K562 (cell line): Measurements from ENCODE around the gene PRR29. TPM values are rescaled to one million over a fixed set of nuclear protein-coding genes. Genes with fewer than 3 reads are reported as not detected.

Experiments used
- ARID3A ChIP-seq: IDR thresholded peaks from 2 replicates; pipeline ENCODE4 v1.6.1; 2012; ENCODE audit warnings: low read depth, low read length, improper control_type of control experiment, borderline replicate concordance
- BRD9 ChIP-seq: fragments of 450-650 bp; IDR thresholded peaks from 2 replicates; pipeline ENCODE4 v1.6.1; 2018; ENCODE audit warnings: low read depth; ENCODE audit not compliant: partially characterized antibody
- BRF2 ChIP-seq: IDR thresholded peaks from 3 replicates; pipeline ENCODE4 v1.6.1; 2011; ENCODE audit warnings: borderline replicate concordance, mild to moderate bottlenecking; ENCODE audit not compliant: insufficient read length, insufficient read depth
- EHMT2 ChIP-seq: fragments of 450-650 bp; IDR thresholded peaks from 2 replicates; pipeline ENCODE4 v1.6.1; 2018; ENCODE audit warnings: antibody characterized with exemption
- EWSR1 ChIP-seq: fragments of 450-650 bp; IDR thresholded peaks from 2 replicates; pipeline ENCODE4 v1.6.1; 2018; ENCODE audit warnings: borderline replicate concordance, mild to moderate bottlenecking, low read depth, moderate library complexity; ENCODE audit not compliant: partially characterized antibody
- HNRNPH1 ChIP-seq: fragments of 200-400 bp; formaldehyde crosslinking; optimal IDR thresholded peaks from 2 replicates; pipeline ENCODE3; 2017; ENCODE audit warnings: low read depth, mild to moderate bottlenecking, low read length, moderate library complexity
- IRF9 ChIP-seq: fragments of 450-650 bp; IDR thresholded peaks from 2 replicates; pipeline ENCODE4 v1.6.1; 2016; ENCODE audit warnings: missing biosample characterization, missing genetic modification characterization
- KLF1 ChIP-seq: fragments of 450-650 bp; IDR thresholded peaks from 2 replicates; pipeline ENCODE4 v1.6.1; 2016; ENCODE audit warnings: missing genetic modification characterization, missing compliant biosample characterization
- MLX ChIP-seq, 2 experiments: fragments of 450-650 bp in 1 of 2; sonication (generic) in 1 of 2; formaldehyde crosslinking; conservative IDR thresholded peaks; 2 replicates each; pipeline versions ENCODE4 v1.4.0 to v1.8.1; 2020 to 2022; ENCODE audit warnings: mild to moderate bottlenecking in 1 of 2, missing genetic modification reagents in 1 of 2
- MYC ChIP-seq, 2 experiments: fragments of 250-450 bp in 1 of 2; sonication (Bioruptor Pico) in 1 of 2; IDR thresholded peaks; 2 replicates each; pipeline versions ENCODE4 v1.5.1 to v1.6.1; 2012 to 2021; ENCODE audit warnings: low read depth in 2 of 2, borderline replicate concordance in 1 of 2, improper control_type of control experiment in 1 of 2, low read length in 1 of 2, mild to moderate bottlenecking in 1 of 2, moderate library complexity in 1 of 2
- NR2F6 ChIP-seq: fragments of 450-650 bp; formaldehyde crosslinking; IDR thresholded peaks from 2 replicates; pipeline ENCODE4 v1.4.0; 2020; ENCODE audit warnings: mild to moderate bottlenecking
- NRF1 ChIP-seq, 2 experiments: fragments of 450-650 bp; IDR thresholded peaks in 1 of 2; conservative IDR thresholded peaks in 1 of 2; 2 replicates each; pipeline ENCODE4 v1.6.1; 2014; ENCODE audit warnings: mild to moderate bottlenecking in 2 of 2
- TEAD1 ChIP-seq, 2 experiments: fragments of 450-650 bp in 1 of 2; sonication (generic) in 1 of 2; formaldehyde crosslinking; IDR thresholded peaks; 2 replicates each; pipeline versions ENCODE4 v1.4.0 to v1.8.0; 2020 to 2022; ENCODE audit warnings: mild to moderate bottlenecking in 2 of 2, missing genetic modification reagents in 1 of 2
- ZBTB11 ChIP-seq, 3 experiments: fragments of 200-800 bp in 1 of 3; fragments of 250-450 bp in 1 of 3; fragments of 450-650 bp in 1 of 3; sonication (Bioruptor Pico) in 1 of 3; sonication (Bioruptor generic) in 1 of 3; formaldehyde crosslinking in 1 of 3; IDR thresholded peaks; 2 replicates each; pipeline versions ENCODE4 v1.6.1 to v1.8.0; 2016 to 2022; ENCODE audit warnings: mild to moderate bottlenecking in 2 of 3, missing genetic modification characterization in 2 of 3, missing compliant biosample characterization in 1 of 3, moderate library complexity in 1 of 3
- ZBTB26 ChIP-seq: fragments of 450-650 bp; formaldehyde crosslinking; IDR thresholded peaks from 2 replicates; pipeline ENCODE4 v1.4.0; 2022; ENCODE audit warnings: missing genetic modification characterization
- polyA plus RNA-seq, 8 experiments: library from polyadenylated mRNA; depleted of rRNA in 4 of 8; stranded (reverse) in 5 of 8; unstranded in 3 of 8; fragments of >200 nt; fragmentation: Nextera tagmentation in 2 of 8; fragmentation: Illumina TruSeq in 1 of 8; extraction: Ambion mirVana in 2 of 8; extraction: Trizol in 1 of 8; gene quantifications; 2 replicates each; pipeline versions ENCODE4 v1.2.1 to v1.2.3, GENCODE V29; 2011 to 2014; ENCODE audit warnings: inconsistent platforms in 1 of 8, missing spikeins in 1 of 8
- total RNA-seq, 7 experiments: library from RNA; depleted of rRNA in 6 of 7; stranded (reverse); fragments of >200 nt in 6 of 7; fragmentation: Illumina TruSeq in 2 of 7; extraction: Trizol in 2 of 7; gene quantifications; 2 replicates each; pipeline versions ENCODE4 v1.2.1 to v1.2.3, GENCODE V29; 2011 to 2021; ENCODE audit warnings: low replicate concordance in 1 of 7

Gene PRR29
- total and polyA plus RNA-seq, 9 of the 15 experiments (the other 6 are each of a cell fraction or from before 2014, with no cell fraction given): 0.08 to 0.58 (median 0.15) TPM; not detected in 5

GRCh38 chr17:63985387-63986140 is 12.6 kb upstream of the PRR29 start (continued):
- TF ChIP-seq HNRNPH1 (no peak), BRD9 (no peak), IRF9 (tag) (no peak), BRF2 (no peak), EWSR1 (no peak), NR2F6 (CRISPR knock-in tag) (no peak), NRF1 (conservative IDR thresholded peaks at IDR 0.05 in 1 of 2, IDR thresholded peaks at IDR 0.05 in 1 of 2) (peak in 1 of 2 experiments; percentile 40; a peak in 3 of 4 replicates), ARID3A (no peak), KLF1 (tag) (no peak), ZBTB26 (no peak), MYC (IDR thresholded peaks at IDR 0.05; ENCODE audit: low read depth, low read length) (no peak; the same call in 1 of the 2 replicates), MYC (CRISPR knock-in tag; IDR thresholded peaks at IDR 0.05; ENCODE audit: borderline replicate concordance, low read depth) (no peak), ZBTB11 (CRISPR knock-in tag; IDR thresholded peaks at IDR 0.05) (no peak), EHMT2 (no peak), MLX (CRISPR knock-in tag; conservative IDR thresholded peaks at IDR 0.05) (no peak), TEAD1 (CRISPR knock-in tag; IDR thresholded peaks at IDR 0.05) (no peak)
